ENCODE data around the gene ZNF292.

DNA sequence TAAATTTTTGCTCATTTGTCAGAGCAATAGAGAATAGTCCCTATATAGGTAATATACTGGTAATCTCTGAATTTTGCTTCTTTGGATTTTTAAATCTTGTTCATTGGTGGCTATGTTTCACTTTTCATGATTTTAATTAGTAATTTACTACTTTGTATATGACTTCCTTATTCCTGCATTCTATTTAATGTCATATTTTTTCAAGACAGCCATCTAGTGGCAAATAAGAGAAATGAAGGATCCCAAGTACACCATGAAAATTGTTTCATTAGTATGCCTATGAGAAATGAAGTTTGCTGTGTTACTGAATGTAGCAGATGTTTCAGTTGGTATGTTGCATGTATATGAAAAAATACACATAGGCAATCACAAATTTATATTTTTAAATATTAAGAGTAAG lies 82.4 kb downstream of the ZNF292 start:
- TF ChIP-seq CTCF (IDR thresholded peaks at IDR 0.05) (peak in 5 of 7 experiments; percentile 24 to 52 (median 44)), POLR2AphosphoS5 (IDR thresholded peaks at IDR 0.05) (no peak), POLR2A (IDR thresholded peaks at IDR 0.05) (no peak)

Measured in stomach (tissue), 4 donors.